Liver (tissue), 9 donors: ENCODE results near the gene MAP3K12. TPM values are rescaled to one million over a fixed set of nuclear protein-coding genes. Genes with fewer than 3 reads are reported as not detected.

Experiments
- DNase-seq: peaks from one replicate; pipeline ENCODE4 v3.0.0-alpha.2; 2017; ENCODE audit warnings: low spot score
- H3K27ac ChIP-seq, 2 donors: one replicate each; pipeline ENCODE4 v1.7.0; 2013; ENCODE audit warnings: inconsistent platforms in 2 of 2, low read length in 2 of 2, control low read depth in 1 of 2, low read depth in 1 of 2, mild to moderate bottlenecking in 1 of 2
- H3K27me3 ChIP-seq, 4 donors: one replicate each; pipeline versions ENCODE4 v1.6.1 to v1.7.0; 2013; ENCODE audit warnings: low read length in 3 of 4, inconsistent platforms in 1 of 4, mild to moderate bottlenecking in 1 of 4, moderate library complexity in 1 of 4; ENCODE audit not compliant: control insufficient read depth in 4 of 4, insufficient read depth in 4 of 4
- H3K36me3 ChIP-seq, 4 donors: one replicate each; pipeline versions ENCODE4 v1.6.1 to v1.7.0; 2013; ENCODE audit warnings: low read length in 3 of 4, mild to moderate bottlenecking in 3 of 4, low read depth in 1 of 4, moderate library complexity in 1 of 4; ENCODE audit not compliant: control insufficient read depth in 4 of 4, insufficient read depth in 3 of 4
- H3K4me1 ChIP-seq, 4 donors: one replicate each; pipeline versions ENCODE4 v1.6.1 to v1.7.0; 2013; ENCODE audit warnings: low read length in 3 of 4, mild to moderate bottlenecking in 3 of 4, moderate library complexity in 1 of 4; ENCODE audit not compliant: control insufficient read depth in 4 of 4, insufficient read depth in 4 of 4
- H3K4me3 ChIP-seq, 3 donors: one replicate each; pipeline versions ENCODE4 v1.6.1 to v1.7.0; 2013; ENCODE audit warnings: low read length in 3 of 3, control low read depth in 1 of 3, low read depth in 1 of 3, mild to moderate bottlenecking in 1 of 3
- H3K9ac ChIP-seq, 2 donors: one replicate each; pipeline ENCODE4 v1.7.0; 2013; ENCODE audit warnings: low read length in 2 of 2, mild to moderate bottlenecking in 2 of 2, moderate library complexity in 2 of 2, control low read depth in 1 of 2, low read depth in 1 of 2
- H3K9me3 ChIP-seq, 4 donors: one replicate each; pipeline versions ENCODE4 v1.6.1 to v1.7.0; 2013; ENCODE audit warnings: low read length in 3 of 4; ENCODE audit not compliant: control insufficient read depth in 4 of 4
- ATF3 ChIP-seq: IDR thresholded peaks from 2 replicates; pipeline ENCODE4 v1.6.1; 2016; ENCODE audit warnings: antibody characterized with exemption
- CTCF ChIP-seq: fragments of 150-350 bp; IDR thresholded peaks from 2 replicates; pipeline ENCODE4 v1.5.1; 2017; ENCODE audit warnings: improper control_type of control experiment, low read depth, low read length; ENCODE audit not compliant: missing input control
- EGR1 ChIP-seq, 2 donors: IDR thresholded peaks; 2 replicates each; pipeline ENCODE4 v1.6.1; 2016 to 2018; ENCODE audit warnings: antibody characterized with exemption in 2 of 2, low read depth in 2 of 2
- FOXA1 ChIP-seq: IDR thresholded peaks from 2 replicates; pipeline ENCODE4 v1.6.1; 2016; ENCODE audit warnings: antibody characterized with exemption
- FOXA2 ChIP-seq: IDR thresholded peaks from 2 replicates; pipeline ENCODE4 v1.6.1; 2016; ENCODE audit warnings: antibody characterized with exemption
- GABPA ChIP-seq, 2 donors: IDR thresholded peaks in 1 of 2; conservative IDR thresholded peaks in 1 of 2; 2 replicates each; pipeline ENCODE4 v1.6.1; 2016; ENCODE audit warnings: antibody characterized with exemption in 2 of 2, mild to moderate bottlenecking in 1 of 2, moderate library complexity in 1 of 2
- HNF4A ChIP-seq, 2 donors: conservative IDR thresholded peaks; 2 replicates each; pipeline ENCODE4 v1.6.1; 2016; ENCODE audit warnings: antibody characterized with exemption in 2 of 2, mild to moderate bottlenecking in 2 of 2
- HNF4G ChIP-seq: IDR thresholded peaks from 2 replicates; pipeline ENCODE4 v1.6.1; 2016; ENCODE audit warnings: antibody characterized with exemption
- JUND ChIP-seq, 2 donors: IDR thresholded peaks; 2 replicates each; pipeline ENCODE4 v1.6.1; 2016; ENCODE audit warnings: antibody characterized with exemption in 2 of 2
- MAX ChIP-seq: IDR thresholded peaks from 2 replicates; pipeline ENCODE4 v1.6.1; 2016; ENCODE audit warnings: antibody characterized with exemption
- NR2F2 ChIP-seq: IDR thresholded peaks from 2 replicates; pipeline ENCODE4 v1.6.1; 2016; ENCODE audit warnings: antibody characterized with exemption
- RAD21 ChIP-seq, 2 donors: IDR thresholded peaks; 2 replicates each; pipeline ENCODE4 v1.6.1; 2016; ENCODE audit warnings: antibody characterized with exemption in 2 of 2, mild to moderate bottlenecking in 2 of 2
- REST ChIP-seq: IDR thresholded peaks from 2 replicates; pipeline ENCODE4 v1.6.1; 2016; ENCODE audit warnings: antibody characterized with exemption, mild to moderate bottlenecking
- RXRA ChIP-seq, 2 donors: IDR thresholded peaks; 2 replicates each; pipeline ENCODE4 v1.6.1; 2017 to 2018; ENCODE audit warnings: antibody characterized with exemption in 2 of 2, mild to moderate bottlenecking in 1 of 2
- SP1 ChIP-seq: IDR thresholded peaks from 2 replicates; pipeline ENCODE4 v1.6.1; 2018; ENCODE audit warnings: antibody characterized with exemption, mild to moderate bottlenecking
- TAF1 ChIP-seq: conservative IDR thresholded peaks from 2 replicates; pipeline ENCODE4 v1.6.1; 2016; ENCODE audit warnings: antibody characterized with exemption, mild to moderate bottlenecking
- YY1 ChIP-seq: IDR thresholded peaks from 2 replicates; pipeline ENCODE4 v1.6.1; 2016; ENCODE audit warnings: antibody characterized with exemption, mild to moderate bottlenecking
- ZBTB33 ChIP-seq: IDR thresholded peaks from 2 replicates; pipeline ENCODE4 v1.6.1; 2016; ENCODE audit warnings: antibody characterized with exemption
- WGBS: extraction: QIAGEN DNeasy Blood & Tissue Kit; methylation state at CpG from one replicate; pipeline ENCODE4 v1.1.7; 2013; 5-methylcytosine and 5-hydroxymethylcytosine counted together
- polyA plus RNA-seq, 2 donors: library from polyadenylated mRNA; stranded (reverse) in 1 of 2; unstranded in 1 of 2; fragments of 200-250 nt in 1 of 2; fragments of >200 nt in 1 of 2; fragmentation: Nextera tagmentation in 1 of 2; extraction: Ambion mirVana in 1 of 2; gene quantifications; one replicate each; pipeline versions ENCODE4 v1.2.1 to v1.2.3, GENCODE V29; 2013 to 2015
- total RNA-seq, 2 donors: library from RNA; depleted of rRNA; stranded (reverse); fragments of >200 nt; gene quantifications; one replicate each; pipeline ENCODE4 v1.2.3, GENCODE V29; 2014
- donor health status: healthy.
- donor health status: healthy.
- donor health status: healthy.
- donor health status: healthy.
- donor health status: healthy.

Gene MAP3K12
- total and polyA plus RNA-seq, 4 donors = 0.53 to 2.4 (median 1.5) TPM

- DNase-seq = no peak
- H3K4me1 ChIP-seq = peaks cover 0 to 7% (median under 1%) of the 10 kb centered on the region in 4 donors
- H3K9me3 ChIP-seq = no peaks in the 10 kb centered on the region
- 78% methylated on average over 9 of the region's 9 CpGs for WGBS
- no peak overlapping the region for H3K4me3 ChIP-seq
- no peak overlapping the region for H3K27ac ChIP-seq
- TF ChIP-seq GABPA (IDR thresholded peaks at IDR 0.05 in 1 of 2, conservative IDR thresholded peaks at IDR 0.05 in 1 of 2) (no peak), FOXA1 (no peak), RXRA (IDR thresholded peaks at IDR 0.05) (peak in 1 of 2 donors; percentile 5), FOXA2 (no peak), NR2F2 (no peak), JUND (IDR thresholded peaks at IDR 0.05) (no peak), RAD21 (IDR thresholded peaks at IDR 0.05) (no peak), YY1 (peak; percentile 67), ZBTB33 (no peak)
- H3K9ac ChIP-seq = no peak overlapping the region
- no peaks in the 10 kb centered on the region for H3K27me3 ChIP-seq
- peaks cover 1 to 48% (median 25%) of the 10 kb centered on the region in 4 donors for H3K36me3 ChIP-seq
Measured at GRCh38 chr12:53510181-53510812, 11.0 kb upstream of the MAP3K12 start.

GRCh38 chr12:53508534-53509170, 9.4 kb upstream of the MAP3K12 start:
- peak; percentile 86 for TF ChIP-seq CTCF
- no peak for TF ChIP-seq EGR1 (IDR thresholded peaks at IDR 0.05; ENCODE audit: low read depth in 2 of 2)
- TF ChIP-seq FOXA2 = no peak
- no peak for TF ChIP-seq GABPA (IDR thresholded peaks at IDR 0.05 in 1 of 2, conservative IDR thresholded peaks at IDR 0.05 in 1 of 2)
- TF ChIP-seq HNF4A (conservative IDR thresholded peaks at IDR 0.05) = no peak
- peak; percentile 20 for TF ChIP-seq YY1
- no peak for TF ChIP-seq MAX
- TF ChIP-seq NR2F2 = no peak
- TF ChIP-seq TAF1 = no peak
- no peak for TF ChIP-seq HNF4G
- TF ChIP-seq REST = no peak
- no peak for TF ChIP-seq FOXA1
- no peak for TF ChIP-seq RXRA (IDR thresholded peaks at IDR 0.05)
- no peak for TF ChIP-seq ATF3
- TF ChIP-seq RAD21 (IDR thresholded peaks at IDR 0.05) = peak; percentile 94 to 97
- no peak for TF ChIP-seq ZBTB33
- no peak for TF ChIP-seq SP1
- TF ChIP-seq JUND (IDR thresholded peaks at IDR 0.05) = no peak
- H3K27ac ChIP-seq = no peak overlapping the region
- peaks cover 0 to 7% (median under 1%) of the 10 kb centered on the region in 4 donors for H3K4me1 ChIP-seq
- no peak overlapping the region for H3K4me3 ChIP-seq
- 33% methylated on average over 7 of the region's 7 CpGs for WGBS
- DNase-seq = peak; percentile 89
- H3K9ac ChIP-seq = no peak overlapping the region
- no peaks in the 10 kb centered on the region for H3K9me3 ChIP-seq
- H3K36me3 ChIP-seq = peaks cover 0 to 33% (median 18%) of the 10 kb centered on the region in 4 donors
- H3K27me3 ChIP-seq = no peaks in the 10 kb centered on the region
